Left cardiac atrium (tissue), 4 donors: Measurements from ENCODE around the gene OCA2. TPM values are rescaled to one million over a fixed set of nuclear protein-coding genes. Genes with fewer than 3 reads are reported as not detected.

Source experiments
- ATAC-seq, 2 donors: fragments of 200-7000 bp; cut with Tn5 transposase; one replicate each; pipeline ENCODE4 v1.9.1; 2020; ENCODE audit warnings: mild to moderate bottlenecking in 2 of 2, moderate library complexity in 2 of 2
- DNase-seq: peaks from one replicate; pipeline ENCODE4 v3.0.0-alpha.2; 2020
- intact Hi-C, 2 donors: fragments of 100-400 bp; cut with DNase I; formaldehyde crosslinking; loops; one replicate each; pipeline versions ENCODE4 v1.14.1 to v1.15.1; 2022 to 2023
- total RNA-seq, 2 donors: library from RNA; stranded (reverse); fragmentation: NEBNext Ultra II Directional; extraction: Animal tissue kit (Norgen Biotek cat#: 25700); gene quantifications; one replicate each; pipeline ENCODE4 v1.2.1, GENCODE V29; 2021
- donor health status: DM: no; HTN: yes; CAD: no.
- donor health status: DM: no; HTN: yes; CAD: no; lungs with severe emphysema.
- donor health status: DM: yes; HTN: yes; CAD: no.
- donor health status: Dilated cardiomyopathy.

The OCA2 gene
- total RNA-seq, 2 donors from 2014 or later: 0.09 TPM; not detected in 1

DNA sequence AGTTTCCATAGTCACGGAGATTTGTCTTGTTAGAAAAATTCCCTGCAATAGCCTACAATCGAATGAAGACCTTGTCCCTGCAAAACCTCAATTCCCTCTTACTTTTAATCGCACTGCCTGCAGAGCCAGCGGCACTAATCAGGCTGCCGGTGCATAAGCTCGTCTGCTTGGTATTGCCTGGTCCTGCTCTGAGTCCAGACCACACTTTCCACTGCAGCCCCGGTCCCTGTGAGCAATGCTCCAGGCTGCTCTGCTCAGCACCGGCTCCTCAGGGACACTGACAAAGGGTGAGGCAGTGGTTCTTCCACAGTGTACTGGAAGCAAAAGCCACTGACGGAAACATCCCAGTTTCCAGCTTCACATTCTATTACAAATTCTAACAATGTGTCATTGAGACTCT, 164.3 kb downstream of the OCA2 start:
- intact Hi-C loops: no loop called here
- ATAC-seq: no peak
- no peak for DNase-seq

- ATAC-seq: no peak
- no peak for DNase-seq
- intact Hi-C loops: no loop called here
Observed at GRCh38 chr15:27933562-27933961, 165.6 kb downstream of the OCA2 start.

GRCh38 chr15:27932600-27932999, 166.5 kb downstream of the OCA2 start:
- intact Hi-C loops: no loop called here
- DNase-seq (no peak), ATAC-seq (no peak)

GRCh38 chr15:27928386-27928785, 170.7 kb downstream of the OCA2 start:
- intact Hi-C loops: no loop called here
- DNase-seq (no peak), ATAC-seq (no peak)

DNA sequence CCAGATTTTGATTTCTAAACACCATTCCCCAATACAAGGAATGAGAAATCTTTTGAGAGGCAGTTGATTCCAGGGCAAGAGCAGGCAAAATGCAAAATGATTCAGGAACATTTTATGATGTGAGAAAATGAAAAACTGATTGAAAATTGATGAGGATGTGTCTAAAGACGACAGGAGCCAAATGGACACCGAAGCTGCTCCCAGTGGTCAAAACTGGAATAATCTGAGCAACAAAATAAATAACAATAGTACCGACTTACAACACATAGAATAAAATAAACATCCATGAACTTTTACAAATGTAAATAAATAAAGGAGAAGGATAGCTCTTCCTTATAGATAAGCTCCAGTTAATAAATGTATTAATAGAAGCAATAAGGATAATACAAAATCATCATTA, 186.8 kb downstream of the OCA2 start:
- DNase-seq: no peak
- intact Hi-C loops: no loop called here
- no peak for ATAC-seq

- DNase-seq: no peak
- intact Hi-C loops: no loop called here
- no peak for ATAC-seq
Observed at GRCh38 chr15:27906802-27907201, 192.3 kb downstream of the OCA2 start.

DNA sequence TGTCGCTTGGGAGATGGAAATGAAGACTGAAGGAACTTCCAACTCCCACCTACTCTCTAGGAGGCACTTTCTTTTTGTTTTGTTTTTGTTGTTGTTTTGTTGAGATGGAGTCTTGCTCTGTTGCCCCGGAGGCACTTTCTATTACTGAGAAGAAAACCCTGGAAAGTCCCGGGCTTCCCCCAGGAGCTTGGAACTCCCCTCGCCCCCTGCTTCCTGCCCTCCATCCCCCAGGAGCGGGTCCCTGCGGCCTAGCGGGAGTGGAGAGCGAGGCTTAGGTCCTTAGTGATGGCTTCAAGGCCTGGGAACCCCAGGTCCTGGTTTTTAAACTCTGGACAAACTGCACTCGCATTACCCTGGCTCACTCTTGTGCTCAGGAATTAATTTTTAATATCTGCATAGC, 195.7 kb downstream of the OCA2 start:
- ATAC-seq (no peak), DNase-seq (no peak)
- intact Hi-C loops: no loop called here

GRCh38 chr15:27902680-27903385, 196.3 kb downstream of the OCA2 start:
- ATAC-seq (no peak), DNase-seq (no peak)
- intact Hi-C loops: no loop called here

DNA sequence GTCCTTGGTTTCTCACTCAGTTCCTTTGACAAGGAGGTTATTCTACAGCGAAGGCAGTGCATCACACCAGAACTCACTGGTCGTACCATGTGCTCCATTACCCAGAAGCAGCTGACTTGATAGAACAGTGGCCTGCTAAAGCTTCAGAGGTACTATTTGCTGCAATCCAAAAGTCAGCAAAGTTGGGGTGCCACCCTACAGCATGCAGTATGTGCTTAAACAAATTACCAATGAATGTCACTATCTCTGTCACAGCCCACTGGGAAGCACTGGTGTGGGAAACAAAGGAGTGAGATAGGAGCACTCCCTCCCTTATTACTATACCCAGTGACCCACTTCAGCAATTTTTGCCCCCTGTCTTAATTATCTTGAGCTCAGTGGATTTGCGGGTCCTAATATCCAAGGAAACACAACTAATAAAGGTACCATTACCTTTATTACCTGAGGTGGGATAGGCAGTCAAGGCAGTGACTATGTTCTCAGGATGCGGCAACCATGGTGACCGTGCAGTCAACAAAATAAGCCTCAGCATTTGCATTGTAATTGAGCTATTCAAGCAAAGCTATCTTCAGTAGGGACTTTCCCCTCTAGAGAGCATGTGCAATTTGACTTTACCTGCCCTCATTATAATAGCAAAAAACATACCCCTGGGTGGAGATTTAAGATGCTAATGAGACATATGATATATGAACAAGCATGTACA, 199.4 kb downstream of the OCA2 start:
- DNase-seq (no peak), ATAC-seq (no peak)
- intact Hi-C loops: no loop called here

GRCh38 chr15:27897481-27897880, 201.6 kb downstream of the OCA2 start:
- DNase-seq (no peak), ATAC-seq (no peak)
- intact Hi-C loops: no loop called here

GRCh38 chr15:27894645-27895044, 204.5 kb downstream of the OCA2 start:
- no peak for ATAC-seq
- no peak for DNase-seq
- intact Hi-C loops: no loop called here

DNA sequence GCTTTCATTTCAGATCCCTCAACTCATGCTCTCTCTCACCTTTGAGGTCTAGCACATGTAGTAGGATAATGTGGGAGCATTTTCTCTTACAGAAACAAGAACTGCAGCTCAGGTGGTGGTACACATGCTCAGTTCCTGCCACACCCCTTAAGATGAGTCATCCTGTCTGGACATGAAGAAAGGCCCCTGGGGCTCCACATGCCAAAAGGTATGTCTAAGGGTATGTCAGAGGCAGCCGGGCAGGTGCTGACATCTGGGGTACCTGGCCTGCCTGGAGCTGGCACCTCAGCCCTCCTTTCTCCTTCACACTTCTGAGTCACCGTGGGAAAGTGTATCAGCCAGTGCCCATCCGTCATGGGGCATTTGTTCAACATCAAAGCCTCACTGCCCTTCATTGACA, 209.9 kb downstream of the OCA2 start:
- intact Hi-C loops: no loop called here
- ATAC-seq (no peak), DNase-seq (no peak)

DNA sequence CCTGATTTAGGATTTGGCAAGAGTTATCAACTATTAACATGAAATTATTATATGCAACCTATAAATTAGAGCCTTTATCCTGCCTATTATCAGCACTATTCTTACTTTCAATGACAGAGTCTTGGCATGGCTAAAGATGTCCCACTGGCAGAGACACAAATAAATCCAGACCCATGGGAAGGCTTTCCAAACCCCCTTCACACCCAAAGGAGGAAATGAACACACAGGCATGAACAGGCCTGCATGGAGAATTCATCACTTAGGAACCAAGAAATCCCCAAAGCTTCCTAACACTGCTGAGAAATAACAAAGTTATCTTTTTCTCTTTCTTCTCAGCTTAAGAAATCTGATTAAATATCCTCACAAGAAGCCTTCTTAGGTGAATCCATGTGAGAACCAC, 213.9 kb downstream of the OCA2 start:
- intact Hi-C loops: no loop called here
- DNase-seq (no peak), ATAC-seq (no peak)

GRCh38 chr15:27884726-27885125, 214.4 kb downstream of the OCA2 start:
- ATAC-seq: no peak
- no peak for DNase-seq
- intact Hi-C loops: no loop called here

DNA sequence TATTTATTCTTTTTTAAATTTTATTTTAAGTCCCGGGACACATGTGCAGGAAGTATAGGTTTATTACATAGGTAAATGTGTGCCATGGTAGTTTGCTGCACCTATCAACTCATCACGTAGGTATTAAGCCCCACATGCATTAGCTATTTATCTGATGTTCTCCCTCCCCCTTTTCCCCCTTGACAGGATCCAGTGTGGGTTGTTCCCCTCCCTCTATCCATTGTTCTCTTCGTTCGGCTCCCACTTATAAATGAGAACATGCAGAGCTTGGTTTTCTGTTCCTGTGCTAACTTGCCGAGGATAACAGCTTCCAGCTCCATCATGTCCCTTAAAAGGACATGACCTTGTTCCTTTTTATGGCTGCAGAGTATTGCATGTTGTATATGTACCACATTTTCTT, 220.3 kb downstream of the OCA2 start:
- intact Hi-C loops: no loop called here
- ATAC-seq (no peak), DNase-seq (no peak)

- ATAC-seq (no peak), DNase-seq (no peak)
- intact Hi-C loops: no loop called here
Observed at GRCh38 chr15:27873828-27874227, 225.3 kb downstream of the OCA2 start.

DNA sequence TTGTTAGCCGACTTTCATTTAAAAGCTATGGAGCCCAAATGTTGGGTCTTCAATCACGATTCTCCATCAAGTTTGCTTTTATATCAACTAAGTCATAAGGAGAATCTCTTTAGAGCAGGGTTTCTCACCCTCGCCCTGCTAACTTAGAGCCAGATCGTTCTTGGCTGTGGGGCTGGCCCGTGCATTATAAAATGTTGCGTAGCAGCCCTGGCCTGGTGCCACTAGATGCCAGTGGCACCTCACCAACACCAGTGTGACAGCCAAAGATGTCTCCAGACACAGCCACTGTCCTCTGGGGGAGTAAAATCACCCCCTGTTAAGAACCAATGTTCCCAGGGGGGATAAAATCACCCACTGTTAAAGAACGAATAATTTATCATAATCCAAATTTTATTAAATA, 226.1 kb downstream of the OCA2 start:
- ATAC-seq: peak in 1 of 2 donors; percentile 27
- no peak for DNase-seq
- intact Hi-C loops: no loop called here

GRCh38 chr15:27872355-27872754, 226.8 kb downstream of the OCA2 start:
- no peak for ATAC-seq
- intact Hi-C loops: no loop called here
- DNase-seq: no peak

DNA sequence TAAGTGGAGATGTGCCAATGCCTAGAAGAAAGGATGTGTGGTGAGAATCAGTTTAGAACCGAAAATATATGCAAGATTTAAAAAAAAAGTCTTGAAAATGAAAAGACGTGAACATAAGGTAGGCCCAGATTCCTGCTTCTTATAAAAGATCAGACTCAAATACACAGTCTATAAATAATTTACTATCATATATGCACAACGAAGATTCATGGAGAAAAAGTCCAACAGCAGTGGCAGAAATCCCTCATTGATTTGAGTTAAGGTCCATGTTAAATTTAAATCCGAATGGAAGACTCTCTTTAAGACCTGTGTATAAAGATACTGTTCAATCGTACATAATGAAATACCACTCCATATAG, 227.2 kb downstream of the OCA2 start:
- ATAC-seq (no peak), DNase-seq (no peak)
- intact Hi-C loops: no loop called here

- intact Hi-C loops: no loop called here
- no peak for DNase-seq
- no peak for ATAC-seq
Observed at GRCh38 chr15:27871078-27871901, 227.8 kb downstream of the OCA2 start.
